ENCODE results near the gene MEF2C. TPM values are rescaled to one million over a fixed set of nuclear protein-coding genes. Genes with fewer than 3 reads are reported as not detected.
A peak's percentile ranks its signal among the peaks of the same experiment; 100 is the strongest.

The MEF2C gene
- total RNA-seq, 1 donor from 2014 or later: 42.0 TPM

GRCh38 chr5:88813244-88813643 lies 69.7 kb downstream of the MEF2C start:
- H3K4me1 ChIP-seq: peaks cover 10% of the 10 kb centered on the region
- no peak for TF ChIP-seq CTCF (IDR thresholded peaks at IDR 0.05)
- no peak overlapping the region for H3K27ac ChIP-seq
- intact Hi-C loops (cut with DNase I): no loop called here
- ATAC-seq: peak; percentile 51 to 71
- H3K27me3 ChIP-seq (ENCODE audit: low read depth): no peaks in the 10 kb centered on the region
- no peaks in the 10 kb centered on the region for H3K36me3 ChIP-seq
- no peaks in the 10 kb centered on the region for H3K9me3 ChIP-seq
- DNase-seq: no peak
- no peak overlapping the region for H3K4me3 ChIP-seq

GRCh38 chr5:88808153-88808552 lies 74.8 kb downstream of the MEF2C start:
- Histone ChIP-seq H3K4me3 (no peak overlapping the region), H3K27me3 (ENCODE audit: low read depth) (no peaks in the 10 kb centered on the region), H3K27ac (no peak overlapping the region), H3K4me1 (peaks cover 5% of the 10 kb centered on the region), H3K9me3 (no peaks in the 10 kb centered on the region), H3K36me3 (peaks cover 7% of the 10 kb centered on the region)
- no peak for DNase-seq
- intact Hi-C loops (cut with DNase I): no loop called here
- ATAC-seq: no peak
- no peak for TF ChIP-seq CTCF (IDR thresholded peaks at IDR 0.05)

GRCh38 chr5:88807327-88807726 lies 75.7 kb downstream of the MEF2C start:
- no peak for ATAC-seq
- intact Hi-C loops (cut with DNase I): no loop called here
- no peaks in the 10 kb centered on the region for H3K9me3 ChIP-seq
- H3K4me3 ChIP-seq: no peak overlapping the region
- H3K4me1 ChIP-seq: no peaks in the 10 kb centered on the region
- H3K27me3 ChIP-seq (ENCODE audit: low read depth): no peaks in the 10 kb centered on the region
- no peak overlapping the region for H3K27ac ChIP-seq
- peaks cover 7% of the 10 kb centered on the region for H3K36me3 ChIP-seq
- DNase-seq: no peak
- no peak for TF ChIP-seq CTCF (IDR thresholded peaks at IDR 0.05)

- no peaks in the 10 kb centered on the region for H3K9me3 ChIP-seq
- TF ChIP-seq CTCF (IDR thresholded peaks at IDR 0.05): no peak
- no peaks in the 10 kb centered on the region for H3K4me1 ChIP-seq
- H3K36me3 ChIP-seq: peaks cover 7% of the 10 kb centered on the region
- intact Hi-C loops (cut with DNase I): no loop called here
- H3K27me3 ChIP-seq (ENCODE audit: low read depth): no peaks in the 10 kb centered on the region
- DNase-seq (no peak), ATAC-seq (no peak)
- H3K27ac ChIP-seq: no peak overlapping the region
- no peak overlapping the region for H3K4me3 ChIP-seq
Measured at GRCh38 chr5:88806338-88806737, 76.6 kb downstream of the MEF2C start.

- DNase-seq: no peak
- intact Hi-C loops (cut with DNase I): no loop called here
- Histone ChIP-seq H3K36me3 (peaks cover 7% of the 10 kb centered on the region), H3K9me3 (no peaks in the 10 kb centered on the region), H3K27ac (no peak overlapping the region), H3K4me3 (no peak overlapping the region), H3K4me1 (no peaks in the 10 kb centered on the region), H3K27me3 (ENCODE audit: low read depth) (no peaks in the 10 kb centered on the region)
- ATAC-seq: no peak
- no peak for TF ChIP-seq CTCF (IDR thresholded peaks at IDR 0.05)
Measured at GRCh38 chr5:88805151-88805784, 77.7 kb downstream of the MEF2C start.

All from lower lobe of right lung (tissue), 2 donors.